GM12874 (cell line): ENCODE measurements around the gene GAL3ST1.

Source experiments
- CTCF ChIP-seq: IDR thresholded peaks from 2 replicates; pipeline ENCODE4 v1.5.1; 2011; ENCODE audit warnings: low read depth, mild to moderate bottlenecking, control low read depth, low read length, moderate library complexity; ENCODE audit not compliant: insufficient read depth

GAL3ST1 gene

GRCh38 chr22:30535182-30535581 is 39.3 kb downstream of the GAL3ST1 start:
- TF ChIP-seq CTCF: no peak

- no peak for TF ChIP-seq CTCF
These were observed 42.5 kb downstream of the GAL3ST1 start for GRCh38 chr22:30531651-30532608.

- TF ChIP-seq CTCF: no peak
These were observed 47.8 kb downstream of the GAL3ST1 start for GRCh38 chr22:30526656-30527055.

GRCh38 chr22:30523646-30524489 is 50.6 kb downstream of the GAL3ST1 start:
- no peak for TF ChIP-seq CTCF

GRCh38 chr22:30521368-30522156 is 52.9 kb downstream of the GAL3ST1 start:
- TF ChIP-seq CTCF: no peak

GRCh38 chr22:30519842-30520425 is 54.5 kb downstream of the GAL3ST1 start:
- no peak for TF ChIP-seq CTCF
